Upper lobe of right lung (tissue), 1 donor: ENCODE measurements around the gene AMOTL1. TPM values are rescaled to one million over a fixed set of nuclear protein-coding genes. Genes with fewer than 3 reads are reported as not detected.
A peak's percentile ranks its signal among the peaks of the same experiment; 100 is the strongest.

Source experiments
- ATAC-seq: fragments of 200-7000 bp; cut with Tn5 transposase; one replicate; pipeline ENCODE4 v1.9.1; 2020; ENCODE audit warnings: mild to moderate bottlenecking, moderate library complexity
- DNase-seq: peaks from one replicate; pipeline ENCODE4 v3.0.0-alpha.2; 2020
- H3K27ac ChIP-seq: fragments of 200-600 bp; one replicate; pipeline ENCODE4 v1.8.0; 2022
- H3K27me3 ChIP-seq: fragments of 200-600 bp; one replicate; pipeline ENCODE4 v1.8.0; 2022; ENCODE audit warnings: mild to moderate bottlenecking
- H3K36me3 ChIP-seq: fragments of 200-600 bp; one replicate; pipeline ENCODE4 v1.8.0; 2022
- H3K4me1 ChIP-seq: fragments of 200-600 bp; one replicate; pipeline ENCODE4 v1.8.0; 2022
- H3K4me3 ChIP-seq: fragments of 200-600 bp; one replicate; pipeline ENCODE4 v1.8.0; 2022; ENCODE audit warnings: mild to moderate bottlenecking
- H3K9me3 ChIP-seq: fragments of 200-600 bp; one replicate; pipeline ENCODE4 v1.8.0; 2022
- CTCF ChIP-seq: fragments of 200-600 bp; IDR thresholded peaks from one replicate; pipeline ENCODE4 v1.8.0; 2022; ENCODE audit warnings: antibody characterized with exemption
- intact Hi-C: fragments of 100-400 bp; cut with DNase I; formaldehyde crosslinking; loops from one replicate; pipeline ENCODE4 v1.11.0; 2022
- total RNA-seq: library from RNA; stranded (reverse); fragmentation: NEBNext Ultra II Directional; extraction: Animal tissue kit (Norgen Biotek cat#: 25700); gene quantifications from one replicate; pipeline ENCODE4 v1.2.1, GENCODE V29; 2021
- donor health status: DM: no; HTN: yes; CAD: no; lungs with severe emphysema.

AMOTL1 gene
- total RNA-seq, 1 donor from 2014 or later, result 62.5 TPM

DNA sequence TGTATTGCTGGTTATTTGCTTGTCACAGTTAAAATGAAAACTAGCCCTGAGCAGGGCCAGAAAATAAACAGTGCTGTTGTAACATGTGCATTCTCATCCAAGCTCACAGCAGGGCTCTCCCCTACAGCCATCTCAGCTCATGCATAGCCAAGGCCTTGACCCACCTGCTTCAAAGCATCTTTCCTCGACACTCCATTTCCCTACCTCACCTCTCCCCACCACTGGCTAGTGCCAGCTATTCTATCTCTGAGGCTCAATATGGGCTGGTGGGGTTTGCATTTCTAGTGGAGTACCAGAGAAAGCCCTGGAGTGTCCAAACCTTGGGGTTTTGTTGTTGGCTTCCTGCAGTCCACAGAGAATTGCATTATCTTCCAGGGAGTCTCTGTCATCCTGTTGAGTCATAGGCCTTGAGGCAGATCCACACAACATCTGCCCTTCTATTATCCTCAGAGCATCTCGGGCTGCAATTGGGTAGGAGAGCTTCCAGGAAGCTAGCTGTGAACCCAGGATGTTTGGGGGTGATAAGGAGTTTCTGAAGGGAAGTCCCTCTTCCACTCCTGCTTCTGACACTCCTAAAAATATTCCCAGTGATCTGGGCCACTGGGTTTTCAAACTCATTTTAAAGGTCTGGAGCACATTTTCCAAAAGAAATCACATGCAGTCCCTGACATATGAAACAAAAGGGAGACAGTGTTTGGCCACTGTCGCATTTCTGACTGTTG is 36.1 kb upstream of the AMOTL1 start:
- Histone ChIP-seq H3K4me1 (peaks cover 19% of the 10 kb centered on the region), H3K36me3 (no peaks in the 10 kb centered on the region), H3K4me3 (no peak overlapping the region), H3K27ac (peak overlapping the region; percentile 56), H3K9me3 (no peaks in the 10 kb centered on the region), H3K27me3 (no peaks in the 10 kb centered on the region)
- intact Hi-C loops, result no loop called here
- ATAC-seq (peak; percentile 49), DNase-seq (no peak)
- TF ChIP-seq CTCF, result no peak

- Histone ChIP-seq H3K27ac (peak overlapping the region; percentile 56), H3K4me3 (no peak overlapping the region), H3K36me3 (no peaks in the 10 kb centered on the region), H3K9me3 (no peaks in the 10 kb centered on the region), H3K4me1 (peaks cover 22% of the 10 kb centered on the region), H3K27me3 (no peaks in the 10 kb centered on the region)
- no peak for DNase-seq
- intact Hi-C loops, result no loop called here
- ATAC-seq, result peak; percentile 70
- no peak for TF ChIP-seq CTCF
These were observed 35.4 kb upstream of the AMOTL1 start for GRCh38 chr11:94732617-94733281.

DNA sequence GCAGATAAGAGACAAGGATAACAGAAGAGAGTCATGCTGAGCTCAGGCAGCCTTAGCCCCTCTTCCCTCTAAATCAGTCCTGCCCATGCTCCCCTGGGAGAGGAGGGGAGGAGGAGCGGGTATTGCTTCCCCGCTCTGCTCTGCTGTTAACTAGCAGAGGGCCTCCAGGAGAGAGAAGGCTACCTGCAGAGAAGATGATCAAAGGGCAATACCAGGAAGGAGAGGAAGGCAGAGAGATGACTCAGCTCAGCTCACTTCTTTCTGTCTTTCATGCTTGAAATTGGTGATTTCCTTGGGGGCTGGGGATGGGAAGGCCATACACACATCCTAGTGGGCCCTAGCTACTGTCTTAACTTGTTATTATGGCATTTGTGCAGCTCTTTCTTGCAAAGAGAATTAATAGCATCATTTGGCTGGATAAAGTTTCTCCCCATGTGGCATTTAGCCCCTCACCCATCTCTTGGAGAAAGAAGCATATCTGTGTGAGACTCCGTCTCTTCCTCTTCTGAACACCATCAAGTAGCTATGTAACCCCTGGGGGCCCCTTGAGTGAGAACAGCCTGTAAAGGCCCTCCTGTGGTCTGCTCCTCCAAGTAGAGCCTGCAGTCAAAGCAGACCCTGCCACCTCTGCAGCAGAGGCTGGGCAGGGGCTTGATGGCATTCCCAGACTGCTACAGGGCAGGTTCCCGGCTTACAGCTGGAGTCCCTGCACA is 33.4 kb upstream of the AMOTL1 start:
- TF ChIP-seq CTCF, result no peak
- Histone ChIP-seq H3K36me3 (no peaks in the 10 kb centered on the region), H3K27ac (no peak overlapping the region), H3K4me3 (no peak overlapping the region), H3K27me3 (peaks cover 5% of the 10 kb centered on the region), H3K9me3 (no peaks in the 10 kb centered on the region), H3K4me1 (peaks cover 22% of the 10 kb centered on the region)
- intact Hi-C loops, result no loop called here
- ATAC-seq, result no peak
- DNase-seq, result no peak

DNA sequence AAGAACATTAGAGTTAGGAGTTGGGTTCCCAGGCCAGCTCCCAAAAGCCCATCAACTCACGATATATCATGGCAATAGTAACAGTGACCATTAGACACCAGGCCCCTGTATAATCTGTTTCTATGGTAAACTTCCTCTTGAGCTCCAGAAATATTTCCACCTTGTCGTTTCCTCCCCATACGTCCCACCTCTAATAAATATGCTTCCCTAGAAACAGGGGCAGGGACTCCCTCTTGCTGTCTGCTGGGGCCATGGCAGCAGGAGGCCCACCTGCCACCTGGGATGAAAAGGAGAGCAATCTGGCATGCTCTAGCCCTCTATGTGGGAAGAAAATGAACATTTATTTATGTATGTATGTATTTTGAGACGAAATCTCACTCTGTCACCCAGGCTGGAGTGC is 32.2 kb upstream of the AMOTL1 start:
- TF ChIP-seq CTCF, result no peak
- peaks cover 5% of the 10 kb centered on the region for H3K27me3 ChIP-seq
- no peak overlapping the region for H3K27ac ChIP-seq
- ATAC-seq (no peak), DNase-seq (no peak)
- intact Hi-C loops, result no loop called here
- H3K9me3 ChIP-seq, result no peaks in the 10 kb centered on the region
- no peak overlapping the region for H3K4me3 ChIP-seq
- H3K36me3 ChIP-seq, result no peaks in the 10 kb centered on the region
- peaks cover 22% of the 10 kb centered on the region for H3K4me1 ChIP-seq

GRCh38 chr11:94737171-94737611 is 31.0 kb upstream of the AMOTL1 start:
- TF ChIP-seq CTCF, result no peak
- ATAC-seq, result no peak
- intact Hi-C loops, result no loop called here

More at GRCh38 chr11:94737171-94737611, 31.0 kb upstream of the AMOTL1 start:
- no peak overlapping the region for H3K27ac ChIP-seq
- DNase-seq, result no peak
- H3K4me1 ChIP-seq, result peaks cover 24% of the 10 kb centered on the region
- no peaks in the 10 kb centered on the region for H3K36me3 ChIP-seq
- H3K27me3 ChIP-seq, result peaks cover 5% of the 10 kb centered on the region
- no peaks in the 10 kb centered on the region for H3K9me3 ChIP-seq
- H3K4me3 ChIP-seq, result no peak overlapping the region
